ENCODE measurements around the gene MPHOSPH9.

DNA sequence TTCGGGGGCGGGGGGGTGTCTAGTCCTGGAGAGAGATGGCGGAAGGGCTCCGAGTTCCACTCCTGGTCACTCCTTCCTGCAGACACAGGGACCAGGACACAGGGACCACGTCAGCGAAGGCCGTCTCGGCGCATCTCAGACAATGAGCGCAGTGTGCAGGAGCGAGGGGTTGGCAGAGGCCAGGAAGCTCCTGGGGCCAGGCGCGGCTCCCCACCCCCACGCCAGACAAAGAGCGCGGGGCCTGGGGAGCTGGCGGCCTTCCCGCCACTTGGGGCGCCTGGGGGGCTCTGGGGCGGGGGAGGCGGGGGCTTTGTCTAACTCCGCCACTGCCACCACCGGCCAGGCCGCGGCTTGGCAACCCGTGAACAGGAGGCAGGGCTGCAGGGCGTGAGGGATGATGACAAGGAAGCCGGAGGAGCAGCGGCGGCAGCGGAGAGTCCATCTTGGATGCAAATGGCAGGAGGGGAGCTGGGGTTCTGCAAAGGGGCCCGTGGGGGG lies 36.5 kb upstream of the MPHOSPH9 start:
- TF ChIP-seq, protein P1, sequence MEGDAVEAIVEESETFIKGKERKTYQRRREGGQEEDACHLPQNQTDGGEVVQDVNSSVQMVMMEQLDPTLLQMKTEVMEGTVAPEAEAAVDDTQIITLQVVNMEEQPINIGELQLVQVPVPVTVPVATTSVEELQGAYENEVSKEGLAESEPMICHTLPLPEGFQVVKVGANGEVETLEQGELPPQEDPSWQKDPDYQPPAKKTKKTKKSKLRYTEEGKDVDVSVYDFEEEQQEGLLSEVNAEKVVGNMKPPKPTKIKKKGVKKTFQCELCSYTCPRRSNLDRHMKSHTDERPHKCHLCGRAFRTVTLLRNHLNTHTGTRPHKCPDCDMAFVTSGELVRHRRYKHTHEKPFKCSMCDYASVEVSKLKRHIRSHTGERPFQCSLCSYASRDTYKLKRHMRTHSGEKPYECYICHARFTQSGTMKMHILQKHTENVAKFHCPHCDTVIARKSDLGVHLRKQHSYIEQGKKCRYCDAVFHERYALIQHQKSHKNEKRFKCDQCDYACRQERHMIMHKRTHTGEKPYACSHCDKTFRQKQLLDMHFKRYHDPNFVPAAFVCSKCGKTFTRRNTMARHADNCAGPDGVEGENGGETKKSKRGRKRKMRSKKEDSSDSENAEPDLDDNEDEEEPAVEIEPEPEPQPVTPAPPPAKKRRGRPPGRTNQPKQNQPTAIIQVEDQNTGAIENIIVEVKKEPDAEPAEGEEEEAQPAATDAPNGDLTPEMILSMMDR (IDR thresholded peaks at IDR 0.05), result no peak
- no peak for TF ChIP-seq ZFX (IDR thresholded peaks at IDR 0.05; ENCODE audit: borderline replicate concordance)

Data from 22Rv1 (cell line).